GM19025 (cell line): Measurements from ENCODE around the gene IL1R2.

ENCODE experiments used
- ATAC-seq: cut with Tn5 transposase; IDR thresholded peaks from one replicate; pipeline ENCODE4 v1.9.1; 2021; ENCODE audit warnings: mild to moderate bottlenecking, low read depth, moderate library complexity; ENCODE audit not compliant: unreplicated experiment

Gene IL1R2, protein sequence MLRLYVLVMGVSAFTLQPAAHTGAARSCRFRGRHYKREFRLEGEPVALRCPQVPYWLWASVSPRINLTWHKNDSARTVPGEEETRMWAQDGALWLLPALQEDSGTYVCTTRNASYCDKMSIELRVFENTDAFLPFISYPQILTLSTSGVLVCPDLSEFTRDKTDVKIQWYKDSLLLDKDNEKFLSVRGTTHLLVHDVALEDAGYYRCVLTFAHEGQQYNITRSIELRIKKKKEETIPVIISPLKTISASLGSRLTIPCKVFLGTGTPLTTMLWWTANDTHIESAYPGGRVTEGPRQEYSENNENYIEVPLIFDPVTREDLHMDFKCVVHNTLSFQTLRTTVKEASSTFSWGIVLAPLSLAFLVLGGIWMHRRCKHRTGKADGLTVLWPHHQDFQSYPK

GRCh38 chr2:101991721-101992145 is at the start of gene IL1R2:
TSS of gene IL1R2 (plus strand) at chr2:101991960. CDS start at chr2:102008576, 16,616 bp downstream.
- ATAC-seq = no peak

GRCh38 chr2:101942851-101943250 is 48.9 kb upstream of the IL1R2 start:
- no peak for ATAC-seq

DNA sequence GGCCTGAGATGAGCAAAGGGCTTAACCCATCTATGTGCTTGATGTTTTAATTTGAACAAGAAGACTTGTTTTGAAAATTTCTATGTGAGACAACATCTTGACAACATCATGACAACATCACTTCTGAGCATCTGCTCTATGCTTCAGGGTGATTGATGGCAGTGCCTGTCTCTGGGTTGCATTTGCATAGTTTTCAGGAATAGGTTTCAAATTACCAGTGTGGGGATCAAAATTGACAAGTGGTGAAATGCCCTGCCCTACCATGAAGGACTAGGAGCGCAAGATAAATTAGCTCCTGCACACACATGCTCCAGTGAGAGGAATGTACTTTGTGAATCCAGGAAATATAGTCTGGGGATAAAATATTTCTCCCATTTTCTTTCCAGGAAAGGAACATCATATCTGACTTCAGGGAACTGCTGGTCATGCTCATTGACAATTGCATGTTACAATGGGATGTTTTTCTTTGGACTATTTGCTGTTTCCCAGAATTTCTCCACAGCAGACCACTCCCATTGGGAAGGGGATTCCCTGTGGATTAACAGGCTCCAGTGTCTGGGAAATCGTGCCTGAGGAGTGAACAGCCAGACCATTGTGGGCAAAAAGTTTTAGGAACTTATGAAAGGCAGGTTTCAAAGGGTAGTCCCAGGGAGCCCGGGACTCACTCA is 45.3 kb upstream of the IL1R2 start:
- no peak for ATAC-seq

DNA sequence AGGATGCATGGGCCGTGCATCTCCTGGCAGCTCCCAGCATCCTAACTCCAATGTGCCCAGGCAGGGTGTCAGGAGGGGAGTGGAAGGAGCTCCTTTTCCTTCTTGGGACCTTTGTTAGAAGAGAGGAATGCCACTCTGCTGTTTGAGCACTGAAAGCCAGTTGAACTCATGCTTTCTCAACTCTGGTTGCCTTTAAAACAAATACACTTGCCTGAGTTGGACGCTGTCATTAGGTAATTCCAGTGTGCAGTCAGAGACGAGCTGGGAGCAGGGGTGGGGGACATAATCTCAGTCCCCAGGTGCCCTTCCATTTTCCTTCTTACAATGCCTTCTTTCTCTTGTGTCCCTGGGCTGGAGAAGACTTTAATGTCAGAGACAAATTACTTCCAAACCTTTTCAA is 44.4 kb upstream of the IL1R2 start:
- no peak for ATAC-seq

- ATAC-seq = no peak
Observed at GRCh38 chr2:101948625-101949155, 43.1 kb upstream of the IL1R2 start.

DNA sequence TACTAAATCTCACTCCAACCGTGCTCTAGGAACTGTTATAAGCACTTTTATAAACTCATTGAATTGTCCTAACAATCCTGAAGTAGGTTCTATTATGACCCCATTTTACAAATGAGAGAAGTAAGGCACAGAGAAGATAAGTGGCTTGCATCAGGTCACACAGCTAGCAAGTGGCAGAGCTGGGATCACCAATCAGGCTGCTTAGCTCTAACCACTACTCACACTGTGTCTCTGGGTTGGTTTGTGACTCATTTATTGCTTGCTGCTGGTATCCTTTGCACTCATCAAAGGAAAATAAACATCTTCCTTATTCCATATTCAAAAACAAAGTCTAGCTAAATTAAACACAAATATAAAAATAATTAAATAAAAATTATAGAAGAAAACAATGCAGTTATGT is 42.5 kb upstream of the IL1R2 start:
- no peak for ATAC-seq

DNA sequence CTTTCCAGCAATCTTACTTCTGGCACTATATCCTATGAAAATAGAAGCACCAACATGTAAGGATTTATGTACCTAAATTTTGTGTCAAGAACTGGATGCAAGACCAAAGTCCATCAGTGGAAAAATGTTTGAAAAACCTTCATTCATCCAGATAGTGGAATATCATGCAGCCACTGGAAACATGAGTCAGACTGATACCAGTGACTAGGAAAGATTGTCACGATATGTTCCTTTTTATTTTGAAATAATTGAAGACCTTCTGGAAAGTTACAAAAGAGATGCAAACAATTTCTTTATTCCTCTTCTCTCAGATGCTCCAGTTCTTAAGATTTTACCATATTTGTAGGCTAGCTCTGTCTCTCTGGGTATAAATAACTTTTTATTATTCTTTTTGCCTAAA is 40.5 kb upstream of the IL1R2 start:
- ATAC-seq = no peak

- no peak for ATAC-seq
Observed at GRCh38 chr2:101952551-101952950, 39.2 kb upstream of the IL1R2 start.

GRCh38 chr2:101956465-101957438 is 35.0 kb upstream of the IL1R2 start:
- no peak for ATAC-seq

- no peak for ATAC-seq
Observed at GRCh38 chr2:101958061-101958460, 33.7 kb upstream of the IL1R2 start.

GRCh38 chr2:101960819-101961337 is 30.9 kb upstream of the IL1R2 start:
- no peak for ATAC-seq

DNA sequence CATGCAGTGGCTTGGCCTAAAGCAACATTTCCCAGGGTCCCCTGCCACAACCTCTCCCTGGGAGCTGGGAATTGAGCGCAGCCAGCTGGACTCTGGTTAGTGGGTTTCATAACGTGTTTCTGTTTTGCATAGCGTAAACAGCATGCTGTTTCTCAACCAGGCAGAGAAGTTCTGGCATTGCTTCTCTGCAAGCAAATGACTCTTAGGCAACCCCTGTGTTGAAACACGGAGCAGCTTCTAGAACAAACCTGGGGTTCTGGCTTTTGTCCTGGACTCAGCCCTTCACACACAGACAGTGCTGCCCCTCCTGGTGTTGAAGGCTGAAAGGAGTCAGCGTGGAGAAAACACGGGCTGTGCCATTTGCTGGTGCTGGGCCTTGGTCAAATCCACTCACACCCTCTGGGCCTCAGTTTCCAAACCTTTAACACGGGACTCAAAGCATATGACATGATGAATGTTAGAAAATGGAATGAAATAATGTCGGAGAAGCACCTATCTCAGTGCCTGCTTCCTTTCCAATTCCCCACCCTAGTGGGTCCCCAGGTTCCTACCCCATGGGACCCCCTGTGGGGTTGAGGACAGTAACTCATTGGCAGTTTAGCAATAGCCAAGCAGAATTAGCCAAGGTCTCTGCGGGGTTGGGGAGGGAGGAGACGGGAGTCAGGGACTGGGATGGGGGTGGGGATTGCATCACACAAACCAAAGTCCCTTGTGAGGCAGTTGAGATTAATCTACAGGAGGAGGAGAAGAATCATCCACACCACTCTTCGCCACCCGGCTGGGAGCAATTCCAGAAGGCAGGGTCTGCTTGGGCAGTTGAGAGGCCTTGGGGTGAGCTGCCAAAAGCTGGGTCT is 30.2 kb upstream of the IL1R2 start:
- ATAC-seq = no peak

- ATAC-seq = no peak
Observed at GRCh38 chr2:101962309-101962708, 29.5 kb upstream of the IL1R2 start.

GRCh38 chr2:101963198-101963597 is 28.6 kb upstream of the IL1R2 start:
- ATAC-seq = no peak

DNA sequence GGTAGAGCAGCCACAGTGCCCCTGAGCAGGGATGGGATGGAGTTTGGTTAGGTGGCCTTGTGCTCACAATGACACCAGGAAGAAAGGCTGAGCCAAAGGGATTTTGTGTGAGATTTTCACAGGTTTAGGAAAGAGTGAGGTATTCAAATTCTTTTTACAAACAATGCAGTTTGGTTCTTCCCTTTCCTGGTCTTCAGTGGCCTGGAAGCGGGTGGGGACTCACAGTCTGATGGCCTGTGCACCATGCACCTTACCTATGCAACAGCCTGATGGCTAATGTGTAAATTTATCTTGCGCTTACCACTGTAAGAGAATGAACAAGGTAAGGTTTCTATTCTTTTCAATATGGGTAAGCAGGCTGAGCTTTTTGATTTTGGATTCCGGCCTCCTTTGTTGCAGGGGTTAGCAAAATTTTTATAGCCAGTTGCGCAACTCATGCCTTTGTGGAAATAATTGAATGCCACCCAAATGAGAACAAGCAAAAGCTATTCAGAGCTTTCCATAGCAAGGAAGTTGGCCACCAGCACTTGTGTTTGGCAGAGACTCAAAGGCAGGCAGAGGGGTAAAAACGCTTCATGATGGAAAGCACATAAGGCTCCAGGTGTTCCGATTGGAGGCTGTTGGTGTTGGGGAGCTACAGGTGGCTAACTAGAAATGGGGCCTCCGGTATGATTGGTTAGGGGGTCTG is 23.8 kb upstream of the IL1R2 start:
- ATAC-seq = no peak

GRCh38 chr2:101969723-101970122 is 22.0 kb upstream of the IL1R2 start:
- ATAC-seq = no peak

DNA sequence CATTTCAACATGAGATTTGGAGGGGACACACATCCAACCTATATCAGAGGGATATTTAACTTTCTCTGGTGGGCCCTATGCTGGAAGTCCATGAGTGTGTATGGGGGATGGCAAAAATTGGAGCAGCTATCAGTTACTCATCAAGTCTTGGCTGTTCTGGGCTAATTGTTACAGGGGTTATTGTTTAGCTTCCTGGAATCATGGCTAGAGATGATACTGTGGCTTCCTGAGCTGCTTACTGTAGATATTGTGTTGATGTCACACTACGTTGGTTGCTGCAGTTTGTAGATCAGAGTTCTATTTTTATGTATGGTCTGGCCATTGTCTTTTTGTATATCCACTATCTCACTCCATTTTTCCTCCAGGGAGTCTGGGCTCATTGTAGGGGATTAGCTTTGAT is 20.9 kb upstream of the IL1R2 start:
- no peak for ATAC-seq

DNA sequence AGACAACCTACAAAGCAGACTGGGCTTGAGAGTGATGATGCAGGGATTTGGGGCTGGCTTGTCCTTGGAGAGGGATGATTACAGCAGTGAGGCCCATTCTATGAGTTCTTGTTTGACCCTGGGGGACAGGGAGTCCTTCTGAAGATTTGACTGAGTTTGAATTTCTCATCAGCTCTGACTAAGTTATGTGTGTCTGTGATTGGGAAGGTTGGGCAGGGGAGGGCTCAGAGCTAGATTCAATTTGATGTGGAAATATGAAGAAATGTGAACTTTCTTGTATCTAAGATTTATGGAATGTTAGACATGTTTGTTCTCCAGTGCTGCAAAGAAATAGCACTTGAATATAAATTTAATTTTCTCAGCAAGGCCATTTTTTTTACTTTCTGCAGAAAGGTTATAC is 19.9 kb upstream of the IL1R2 start:
- no peak for ATAC-seq
